Mucosa of descending colon (tissue), 3 donors: ENCODE data around the gene ZNF451. TPM values are rescaled to one million over a fixed set of nuclear protein-coding genes. Genes with fewer than 3 reads are reported as not detected.

Experiments used
- ATAC-seq: fragments of 200-7000 bp; cut with Tn5 transposase; one replicate; pipeline ENCODE4 v1.9.1; 2020; ENCODE audit warnings: mild to moderate bottlenecking, moderate library complexity
- DNase-seq, 3 donors: peaks; one replicate each; pipeline ENCODE4 v3.0.0-alpha.2; 2020
- H3K36me3 ChIP-seq: fragments of 200-600 bp; one replicate; pipeline ENCODE4 v1.8.0; 2021; ENCODE audit warnings: low read depth, mild to moderate bottlenecking
- H3K4me1 ChIP-seq: fragments of 200-600 bp; one replicate; pipeline ENCODE4 v1.8.0; 2021; ENCODE audit warnings: low read depth, mild to moderate bottlenecking
- H3K4me3 ChIP-seq: fragments of 200-600 bp; one replicate; pipeline ENCODE4 v1.8.0; 2021; ENCODE audit warnings: mild to moderate bottlenecking
- H3K9me3 ChIP-seq: fragments of 200-600 bp; one replicate; pipeline ENCODE4 v1.8.0; 2021; ENCODE audit warnings: mild to moderate bottlenecking
- intact Hi-C, 2 donors: fragments of 100-400 bp; cut with DNase I in 1 of 2; cut with micrococcal nuclease in 1 of 2; formaldehyde crosslinking; loops; one replicate each; pipeline versions ENCODE4 v1.11.0 to v1.11.1; 2022; cut with DNase I, micrococcal nuclease
- total RNA-seq, 3 donors: library from RNA; stranded (reverse); fragmentation: NEBNext Ultra II Directional in 2 of 3; extraction: Animal tissue kit (Norgen Biotek cat#: 25700) in 2 of 3; gene quantifications; one replicate each; pipeline versions ENCODE4 v1.2.1 to v1.2.4, GENCODE V29; 2021 to 2023
- TF ChIP-seq, protein P1 (sequence below): fragments of 200-600 bp; IDR thresholded peaks from one replicate; pipeline ENCODE4 v1.8.0; 2022; ENCODE audit warnings: antibody characterized with exemption, mild to moderate bottlenecking
- donor health status: DM: no; HTN: no; CAD: no; lungs with moderate emphysema.
- donor health status: DM: no; HTN: no; CAD: no.
- donor health status: DM: no; HTN: yes; CAD: no.

The ZNF451 gene
- total RNA-seq, 3 donors from 2014 or later, result 34.6 to 58.5 (median 46.0) TPM

DNA sequence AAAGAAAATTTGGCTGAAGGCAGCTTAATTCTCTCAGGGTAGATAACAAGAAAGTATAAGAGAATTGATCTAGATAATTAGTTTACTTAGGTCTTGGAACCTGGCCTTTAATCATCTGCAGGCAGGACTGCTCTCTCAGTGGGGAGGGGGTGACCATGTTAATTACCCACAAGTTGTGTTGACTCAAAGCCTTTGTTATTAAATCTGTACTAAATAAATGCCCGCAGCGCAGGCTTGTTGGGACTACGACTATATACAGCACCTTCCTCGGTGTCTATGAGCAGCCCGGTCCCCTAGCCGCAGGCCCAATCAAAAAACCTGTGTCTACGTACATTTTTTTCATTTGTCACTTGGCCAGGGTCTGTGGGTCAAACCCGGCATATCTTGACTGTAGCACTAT is 15.6 kb upstream of the ZNF451 start:
- H3K9me3 ChIP-seq, result no peaks in the 10 kb centered on the region
- H3K4me3 ChIP-seq, result no peak overlapping the region
- intact Hi-C loops, result no loop called here
- ATAC-seq (no peak), DNase-seq (no peak)
- no peaks in the 10 kb centered on the region for H3K36me3 ChIP-seq
- TF ChIP-seq, protein P1, sequence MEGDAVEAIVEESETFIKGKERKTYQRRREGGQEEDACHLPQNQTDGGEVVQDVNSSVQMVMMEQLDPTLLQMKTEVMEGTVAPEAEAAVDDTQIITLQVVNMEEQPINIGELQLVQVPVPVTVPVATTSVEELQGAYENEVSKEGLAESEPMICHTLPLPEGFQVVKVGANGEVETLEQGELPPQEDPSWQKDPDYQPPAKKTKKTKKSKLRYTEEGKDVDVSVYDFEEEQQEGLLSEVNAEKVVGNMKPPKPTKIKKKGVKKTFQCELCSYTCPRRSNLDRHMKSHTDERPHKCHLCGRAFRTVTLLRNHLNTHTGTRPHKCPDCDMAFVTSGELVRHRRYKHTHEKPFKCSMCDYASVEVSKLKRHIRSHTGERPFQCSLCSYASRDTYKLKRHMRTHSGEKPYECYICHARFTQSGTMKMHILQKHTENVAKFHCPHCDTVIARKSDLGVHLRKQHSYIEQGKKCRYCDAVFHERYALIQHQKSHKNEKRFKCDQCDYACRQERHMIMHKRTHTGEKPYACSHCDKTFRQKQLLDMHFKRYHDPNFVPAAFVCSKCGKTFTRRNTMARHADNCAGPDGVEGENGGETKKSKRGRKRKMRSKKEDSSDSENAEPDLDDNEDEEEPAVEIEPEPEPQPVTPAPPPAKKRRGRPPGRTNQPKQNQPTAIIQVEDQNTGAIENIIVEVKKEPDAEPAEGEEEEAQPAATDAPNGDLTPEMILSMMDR, result no peak
- no peaks in the 10 kb centered on the region for H3K4me1 ChIP-seq

DNA sequence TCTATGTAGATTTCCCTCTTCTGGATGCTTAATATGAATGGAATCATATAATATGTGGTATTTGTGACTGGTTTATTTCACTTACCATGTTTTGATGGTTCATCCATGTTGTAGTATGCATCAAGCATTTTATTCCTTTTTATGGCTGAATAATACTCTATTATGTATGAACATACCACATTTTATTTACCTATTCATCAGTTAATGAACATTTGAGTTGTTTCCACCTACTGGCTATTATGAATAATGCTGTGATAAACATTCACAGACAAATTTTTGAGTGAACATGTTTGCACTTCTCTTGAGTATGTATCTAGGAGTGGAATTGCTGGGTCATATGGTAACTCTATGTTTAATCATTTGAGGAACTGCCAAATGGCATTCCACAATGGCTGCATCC is 14.9 kb upstream of the ZNF451 start:
- no peak for ATAC-seq

DNA sequence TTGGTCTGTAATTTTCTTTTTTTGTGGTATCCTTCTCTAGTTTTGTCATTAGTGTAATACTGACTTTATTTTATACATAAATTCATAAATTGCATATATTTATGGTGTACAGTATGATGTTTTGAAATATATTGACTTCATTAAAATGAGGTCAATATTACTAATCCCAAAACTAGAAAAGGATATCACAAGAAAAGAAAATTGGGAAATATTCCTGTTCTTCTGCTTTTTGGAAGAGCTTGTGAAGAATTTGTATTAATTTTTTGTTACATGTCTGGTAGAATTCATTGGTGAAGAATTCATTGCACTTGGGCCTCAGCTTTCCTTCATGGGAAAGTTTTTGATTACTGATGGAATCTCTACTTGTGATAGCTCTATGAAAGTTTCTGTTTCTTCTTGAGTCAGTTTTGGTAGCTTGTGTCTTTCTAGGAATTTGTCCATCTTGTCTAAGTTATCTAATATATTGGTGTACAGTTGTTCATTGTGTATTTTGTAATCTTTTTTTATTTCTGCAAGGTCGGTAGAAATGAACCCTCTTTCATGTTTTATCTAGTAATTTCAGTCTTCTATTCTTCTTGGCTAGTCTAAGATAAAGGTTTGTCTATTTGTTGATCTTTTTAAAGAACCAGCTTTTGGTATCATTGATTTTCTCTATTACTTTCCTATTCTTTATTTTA is 11.3 kb upstream of the ZNF451 start:
- DNase-seq (no peak), ATAC-seq (no peak)
- Histone ChIP-seq H3K9me3 (no peaks in the 10 kb centered on the region), H3K36me3 (no peaks in the 10 kb centered on the region), H3K4me3 (no peak overlapping the region), H3K4me1 (no peaks in the 10 kb centered on the region)
- TF ChIP-seq, protein P1, result no peak
- intact Hi-C loops, result no loop called here

More for the DNA sequence above, 14.9 kb upstream of the ZNF451 start:
- Histone ChIP-seq H3K36me3 (no peaks in the 10 kb centered on the region), H3K4me3 (no peak overlapping the region), H3K9me3 (no peaks in the 10 kb centered on the region), H3K4me1 (no peaks in the 10 kb centered on the region)
- no peak for DNase-seq
- TF ChIP-seq, protein P1, result no peak
- intact Hi-C loops, result no loop called here

DNA sequence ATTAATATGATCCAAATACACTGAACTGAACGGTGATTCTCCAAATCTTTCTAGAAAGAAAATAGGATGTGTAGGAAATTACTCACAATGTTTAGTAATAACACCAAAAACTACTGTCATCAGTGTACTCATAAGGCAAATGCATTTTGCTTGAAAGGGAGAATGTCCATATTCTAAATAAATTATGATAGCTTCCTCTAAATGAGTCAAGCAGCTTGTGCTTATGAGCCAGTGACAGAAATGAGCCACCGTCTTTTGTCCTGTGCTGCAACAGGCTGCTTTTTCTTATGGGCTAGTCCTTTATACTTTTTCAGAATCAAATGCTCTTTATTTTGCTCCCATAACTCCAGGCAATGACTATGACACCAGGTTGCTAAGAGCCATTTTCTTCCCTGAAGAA is 4.5 kb upstream of the ZNF451 start:
- TF ChIP-seq, protein P1, result no peak
- Histone ChIP-seq H3K4me1 (peaks cover 9% of the 10 kb centered on the region), H3K36me3 (no peaks in the 10 kb centered on the region), H3K4me3 (no peak overlapping the region), H3K9me3 (no peaks in the 10 kb centered on the region)
- intact Hi-C loops, result no loop called here
- DNase-seq, result no peak
- no peak for ATAC-seq

DNA sequence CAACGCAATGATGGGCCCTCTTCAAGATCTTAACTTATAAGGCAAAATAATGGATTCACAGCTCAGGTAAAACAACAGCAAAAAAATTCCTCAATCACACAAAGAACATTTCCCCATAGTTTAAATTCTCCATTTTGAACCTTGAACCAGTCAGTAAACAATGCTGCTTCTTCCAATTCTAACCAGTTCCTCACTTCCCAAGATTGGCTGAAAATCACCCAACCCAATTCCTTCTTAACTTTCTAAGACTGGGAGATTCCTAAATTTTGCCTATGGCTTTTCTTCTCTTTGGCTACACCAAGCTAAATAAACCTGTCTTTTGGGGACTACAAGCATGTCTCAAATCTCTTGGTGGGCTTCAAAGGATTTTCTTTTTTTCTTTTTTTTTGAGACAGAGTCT is 3.1 kb upstream of the ZNF451 start:
- Histone ChIP-seq H3K4me3 (no peak overlapping the region), H3K9me3 (no peaks in the 10 kb centered on the region), H3K4me1 (peaks cover 15% of the 10 kb centered on the region), H3K36me3 (no peaks in the 10 kb centered on the region)
- intact Hi-C loops, result no loop called here
- DNase-seq (no peak), ATAC-seq (no peak)
- TF ChIP-seq, protein P1, result no peak

DNA sequence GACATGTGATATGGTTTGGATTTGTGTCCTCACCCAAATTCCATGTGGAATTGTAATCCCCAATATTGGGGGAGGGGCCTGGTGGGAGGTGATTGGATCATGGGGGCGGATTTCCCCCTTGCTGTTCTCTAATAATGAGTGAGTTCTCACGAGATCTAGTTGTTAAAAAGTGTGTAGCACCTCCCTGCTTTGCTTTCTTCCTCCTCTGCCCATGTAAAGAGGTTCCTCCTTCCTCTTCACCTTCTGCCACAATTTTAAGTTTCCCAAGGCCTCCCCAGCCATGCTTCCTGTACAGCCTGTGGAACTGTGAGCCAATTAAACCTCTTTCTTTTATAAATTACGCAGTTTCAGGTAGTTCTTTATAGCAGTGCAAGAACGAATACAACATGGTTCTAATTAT is 2.1 kb upstream of the ZNF451 start:
- Histone ChIP-seq H3K4me3 (no peak overlapping the region), H3K9me3 (no peaks in the 10 kb centered on the region), H3K36me3 (no peaks in the 10 kb centered on the region), H3K4me1 (peaks cover 24% of the 10 kb centered on the region)
- intact Hi-C loops, result no loop called here
- DNase-seq (no peak), ATAC-seq (no peak)
- TF ChIP-seq, protein P1, result no peak
